MCF 10A (cell line): Measurements from ENCODE around the gene ZNF610. TPM values are rescaled to one million over a fixed set of nuclear protein-coding genes. Genes with fewer than 3 reads are reported as not detected.

Experiments used
- BruUV-seq: library from RNA; stranded (reverse); fragments of 400-500 nt; replicated peaks from 2 replicates; lab custom pipeline; 2021; lab: Mats Ljungman, UMichigan
- CTCF ChIA-PET: fragments of 300-600 bp; sonication (Branson Sonifier 250); formaldehyde crosslinking; extraction: SDS; loops from one replicate; lab custom pipeline; 2021; ENCODE audit warnings: antibody characterized with exemption, inconsistent platforms; lab: Yijun Ruan, JAX
- POLR2A ChIA-PET: fragments of 300-600, 350-650 bp; sonication (Branson Sonifier 250); formaldehyde crosslinking; extraction: SDS; loops from one replicate; lab custom pipeline; 2020; ENCODE audit warnings: antibody characterized with exemption, inconsistent platforms; lab: Yijun Ruan, JAX
- DNase-seq: peaks from one replicate; pipeline ENCODE4 v3.0.0-alpha.2; 2018; ENCODE audit not compliant: unreplicated experiment
- H3K27ac Mint-ChIP-seq: one replicate; pipeline ENCODE4 v1.8.0; 2022; ENCODE audit warnings: mild to moderate bottlenecking, low read depth, mixed read lengths; ENCODE audit not compliant: unreplicated experiment
- H3K27me3 Mint-ChIP-seq: one replicate; pipeline ENCODE4 v1.8.0; 2022; ENCODE audit warnings: mixed read lengths; ENCODE audit not compliant: insufficient read depth, unreplicated experiment
- H3K36me3 Mint-ChIP-seq: one replicate; pipeline ENCODE4 v1.8.0; 2022; ENCODE audit warnings: mild to moderate bottlenecking, moderate library complexity, mixed read lengths; ENCODE audit not compliant: insufficient read depth, unreplicated experiment
- H3K4me1 Mint-ChIP-seq: one replicate; pipeline ENCODE4 v1.8.0; 2022; ENCODE audit warnings: mixed read lengths; ENCODE audit not compliant: insufficient read depth, unreplicated experiment
- H3K4me3 Mint-ChIP-seq: one replicate; pipeline ENCODE4 v1.8.0; 2022; ENCODE audit warnings: mild to moderate bottlenecking, moderate library complexity, mixed read lengths; ENCODE audit not compliant: unreplicated experiment
- H3K9me3 Mint-ChIP-seq: one replicate; pipeline ENCODE4 v1.8.0; 2022; ENCODE audit warnings: mixed read lengths; ENCODE audit not compliant: unreplicated experiment
- intact Hi-C: fragments of 100-400 bp; cut with micrococcal nuclease; formaldehyde crosslinking; loops from 2 replicates; pipeline ENCODE4 v1.14.1; 2022
- total RNA-seq: library from RNA; stranded (reverse); gene quantifications from 2 replicates; pipeline ENCODE4 v1.2.3, GENCODE V29; 2022
- TF ChIP-seq, protein P1 (sequence below): fragments of 200-600 bp; IDR thresholded peaks from one replicate; pipeline ENCODE4 v1.8.0; 2022; ENCODE audit warnings: antibody characterized with exemption, mild to moderate bottlenecking; ENCODE audit not compliant: unreplicated experiment

The ZNF610 gene
- total RNA-seq, 1 experiment from 2014 or later, result not detected

DNA sequence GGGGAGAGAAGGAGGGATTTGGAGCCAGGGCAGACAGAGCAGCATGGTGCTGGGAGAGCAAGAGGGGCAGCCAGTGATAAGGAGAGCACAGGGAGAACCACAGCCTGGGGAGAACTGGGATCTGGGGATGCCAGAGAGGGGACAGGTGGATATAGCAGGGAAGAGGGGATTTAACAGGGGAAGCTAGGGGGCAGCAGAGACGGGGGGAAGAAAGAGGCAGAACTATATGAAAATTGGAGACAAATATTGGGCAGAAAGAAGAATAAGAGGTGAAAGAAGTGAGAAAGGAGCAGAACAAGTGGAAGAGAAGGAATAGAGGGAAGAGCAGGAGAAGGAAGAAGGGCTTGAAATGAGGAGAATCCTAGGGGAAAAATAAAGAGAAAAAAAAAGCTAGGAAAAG, 55.1 kb downstream of the ZNF610 start:
- no peaks in the 10 kb centered on the region for H3K27me3 Mint-ChIP-seq
- ChIA-PET POLR2A (interaction anchor here (0.7 kb wide), 1 partner anchor 20 kb away, joined by 3 read pairs; no protein-coding TSS in a partner anchor), CTCF (interaction anchor here (0.6 kb wide), 1 partner anchor 1128 kb away, joined by 3 read pairs; no protein-coding TSS in a partner anchor)
- TF ChIP-seq, protein P1, sequence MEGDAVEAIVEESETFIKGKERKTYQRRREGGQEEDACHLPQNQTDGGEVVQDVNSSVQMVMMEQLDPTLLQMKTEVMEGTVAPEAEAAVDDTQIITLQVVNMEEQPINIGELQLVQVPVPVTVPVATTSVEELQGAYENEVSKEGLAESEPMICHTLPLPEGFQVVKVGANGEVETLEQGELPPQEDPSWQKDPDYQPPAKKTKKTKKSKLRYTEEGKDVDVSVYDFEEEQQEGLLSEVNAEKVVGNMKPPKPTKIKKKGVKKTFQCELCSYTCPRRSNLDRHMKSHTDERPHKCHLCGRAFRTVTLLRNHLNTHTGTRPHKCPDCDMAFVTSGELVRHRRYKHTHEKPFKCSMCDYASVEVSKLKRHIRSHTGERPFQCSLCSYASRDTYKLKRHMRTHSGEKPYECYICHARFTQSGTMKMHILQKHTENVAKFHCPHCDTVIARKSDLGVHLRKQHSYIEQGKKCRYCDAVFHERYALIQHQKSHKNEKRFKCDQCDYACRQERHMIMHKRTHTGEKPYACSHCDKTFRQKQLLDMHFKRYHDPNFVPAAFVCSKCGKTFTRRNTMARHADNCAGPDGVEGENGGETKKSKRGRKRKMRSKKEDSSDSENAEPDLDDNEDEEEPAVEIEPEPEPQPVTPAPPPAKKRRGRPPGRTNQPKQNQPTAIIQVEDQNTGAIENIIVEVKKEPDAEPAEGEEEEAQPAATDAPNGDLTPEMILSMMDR, result no peak
- peaks cover 18% of the 10 kb centered on the region for H3K9me3 Mint-ChIP-seq
- no TSS peak for BruUV-seq
- DNase-seq, result no peak
- intact Hi-C loops, result no loop called here
- no peak overlapping the region for H3K4me3 Mint-ChIP-seq
- no peak overlapping the region for H3K27ac Mint-ChIP-seq
- no peaks in the 10 kb centered on the region for H3K36me3 Mint-ChIP-seq
- H3K4me1 Mint-ChIP-seq, result no peaks in the 10 kb centered on the region

DNA sequence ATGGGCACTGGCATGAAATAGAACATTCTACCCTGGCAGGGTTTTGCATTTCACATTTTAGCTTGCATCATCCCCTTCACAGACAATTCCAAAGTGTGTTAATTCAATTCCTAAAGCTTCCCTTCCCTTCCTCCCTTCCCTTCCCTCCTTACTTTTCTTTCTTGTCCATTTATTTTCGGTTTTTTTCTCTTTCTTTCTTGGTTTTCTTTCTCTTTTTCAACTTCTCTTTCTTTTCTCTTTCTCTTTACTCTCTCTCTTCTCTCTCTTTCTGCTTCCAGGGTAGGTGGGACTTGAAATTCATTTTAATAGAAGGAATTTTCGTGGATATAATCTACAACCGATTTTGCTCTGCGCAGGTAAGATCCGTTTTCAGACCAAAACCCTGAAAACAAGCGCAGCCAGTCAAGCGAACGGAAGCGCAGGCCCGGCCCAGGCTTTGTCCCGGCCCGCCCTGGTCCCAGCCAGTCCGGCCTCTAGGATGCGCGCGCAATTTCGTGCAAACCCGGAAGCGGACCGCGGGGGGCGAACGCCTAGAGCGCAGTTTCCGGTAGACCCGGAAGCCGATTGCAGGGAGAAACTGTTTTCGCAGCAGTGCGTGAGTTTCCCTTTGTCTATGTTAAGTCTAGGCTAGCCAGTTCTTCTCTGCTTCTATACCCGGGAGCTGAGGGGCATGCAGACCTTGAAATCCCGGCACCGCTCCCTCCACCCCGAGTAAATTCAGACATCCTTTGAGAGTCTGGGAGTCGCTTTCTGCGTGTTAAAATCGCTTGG, 61.5 kb downstream of the ZNF610 start, which contains the start of gene ZNF528:
TSS of gene ZNF528 (plus strand) at position 540 of the 771 bp plus-strand sequence. CDS start 4,165 bp downstream, outside the sequence.
- Mint-ChIP-seq H3K9me3 (peaks cover 37% of the 10 kb centered on the region), H3K36me3 (peaks cover 26% of the 10 kb centered on the region), H3K4me1 (peaks cover 6% of the 10 kb centered on the region), H3K4me3 (peak within 1 kb of the TSS; percentile 76), H3K27me3 (no peaks in the 10 kb centered on the region), H3K27ac (peak within 1 kb of the TSS; percentile 94)
- ChIA-PET POLR2A (interaction anchor here (0.5 to 0.7 kb wide), 4 partner anchors 8 to 129 kb away, joined by 3 to 4 read pairs (median 4); no protein-coding TSS in a partner anchor), CTCF (no interaction called here)
- TF ChIP-seq, protein P1, result no peak
- BruUV-seq, result TSS peak; percentile 72
- intact Hi-C loops, result no loop called here
- peak; percentile 89 for DNase-seq

DNA sequence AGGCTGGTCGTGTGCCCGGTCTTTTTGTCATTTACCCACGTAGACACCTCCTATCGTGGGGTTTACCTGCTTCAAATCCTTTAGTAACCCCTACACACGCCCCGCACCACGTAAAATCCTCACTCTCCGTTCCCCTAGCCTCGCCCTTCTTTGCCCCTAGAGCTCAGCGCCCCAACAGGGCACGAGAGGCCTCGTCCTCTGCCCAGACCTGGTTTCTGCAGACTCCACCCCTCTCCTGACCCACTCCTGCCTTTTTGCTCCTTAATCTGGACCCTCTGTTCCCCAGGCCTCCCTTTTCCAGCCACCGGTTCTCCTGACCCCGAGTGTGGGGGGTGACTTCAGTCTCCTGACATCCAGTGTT, 62.0 kb downstream of the ZNF610 start:
- peaks cover 37% of the 10 kb centered on the region for H3K9me3 Mint-ChIP-seq

DNA sequence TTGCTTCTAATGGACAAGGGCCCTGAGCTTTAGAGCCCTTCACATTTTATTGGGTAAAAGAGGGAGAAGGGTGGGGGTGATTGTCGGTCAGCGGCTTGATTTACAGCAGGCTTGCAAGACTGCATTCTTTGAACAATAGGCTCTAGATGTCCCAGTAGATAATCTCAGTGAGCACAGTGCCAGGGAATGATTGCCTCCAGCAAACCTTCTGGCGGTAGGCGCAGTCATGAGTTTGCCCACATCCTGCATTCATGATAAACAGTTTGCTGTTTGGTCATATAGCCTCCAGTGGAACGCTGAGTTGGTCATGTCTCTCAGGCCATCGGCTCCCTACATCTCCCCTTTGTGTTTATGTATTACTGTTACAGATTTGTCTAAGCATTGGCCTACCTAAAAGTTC, 74.2 kb downstream of the ZNF610 start:
- peaks cover 17% of the 10 kb centered on the region for H3K9me3 Mint-ChIP-seq
- TF ChIP-seq, protein P1, result no peak
- no peak overlapping the region for H3K27ac Mint-ChIP-seq
- intact Hi-C loops, result no loop called here
- POLR2A ChIA-PET, result no interaction called here
- CTCF ChIA-PET, result no interaction called here
- peaks cover 37% of the 10 kb centered on the region for H3K36me3 Mint-ChIP-seq
- no peak overlapping the region for H3K4me3 Mint-ChIP-seq
- no peak for DNase-seq
- no peaks in the 10 kb centered on the region for H3K4me1 Mint-ChIP-seq
- H3K27me3 Mint-ChIP-seq, result no peaks in the 10 kb centered on the region
- no TSS peak for BruUV-seq

More for the DNA sequence above, 62.0 kb downstream of the ZNF610 start:
- ChIA-PET CTCF (interaction anchor here (0.6 kb wide), 1 partner anchor 48 kb away, joined by 3 read pairs; no protein-coding TSS in a partner anchor), POLR2A (interaction anchor here (0.5 to 0.7 kb wide), 4 partner anchors 9 to 129 kb away, joined by 3 to 4 read pairs (median 4); no protein-coding TSS in a partner anchor)
- H3K4me1 Mint-ChIP-seq, result peaks cover 6% of the 10 kb centered on the region
- no peaks in the 10 kb centered on the region for H3K27me3 Mint-ChIP-seq
- TF ChIP-seq, protein P1, result no peak
- intact Hi-C loops, result no loop called here
- peak overlapping the region; percentile 76 for H3K4me3 Mint-ChIP-seq
- no peak for DNase-seq
- H3K36me3 Mint-ChIP-seq, result peaks cover 28% of the 10 kb centered on the region
- H3K27ac Mint-ChIP-seq, result peak overlapping the region; percentile 94
- TSS peak; percentile 72 for BruUV-seq
